H1 (cell line): ENCODE results near the gene SLC15A1. TPM values are rescaled to one million over a fixed set of nuclear protein-coding genes. Genes with fewer than 3 reads are reported as not detected.

ENCODE experiments used
- ASH2L ChIP-seq: fragments of 200-600, 300-600 bp; sonication (generic); IDR thresholded peaks from one replicate; pipeline ENCODE4 v1.7.1; 2017; ENCODE audit warnings: low read length
- EGR1 ChIP-seq: IDR thresholded peaks from 2 replicates; pipeline ENCODE4 v1.6.1; 2011; ENCODE audit warnings: low read depth, low read length, borderline replicate concordance
- EZH2 ChIP-seq: fragments of 200-600 bp; sonication (generic); IDR thresholded peaks from 2 replicates; pipeline ENCODE4 v1.7.1; 2012; ENCODE audit warnings: low read depth, mild to moderate bottlenecking, moderate library complexity, low read length, inconsistent platforms; ENCODE audit not compliant: severe bottlenecking
- POU5F1 ChIP-seq: IDR thresholded peaks from 2 replicates; pipeline ENCODE4 v1.6.1; 2011; ENCODE audit warnings: low read depth, mild to moderate bottlenecking, low read length, moderate library complexity
- TCF12 ChIP-seq: IDR thresholded peaks from 2 replicates; pipeline ENCODE4 v1.6.1; 2011; ENCODE audit warnings: low read depth, mild to moderate bottlenecking, low read length
- polyA plus RNA-seq, 7 experiments: library from polyadenylated mRNA; depleted of rRNA in 3 of 7; stranded (reverse) in 5 of 7; unstranded in 2 of 7; fragments of >200 nt in 5 of 7; fragments of 200-250 nt in 2 of 7; gene quantifications; 1 replicate in 5 of 7; 2 replicates in 1 of 7; 4 replicates in 1 of 7; pipeline versions ENCODE4 v1.2.1 to v1.2.3, GENCODE V29; 2011 to 2013; ENCODE audit warnings: missing spikeins in 2 of 7, mixed read lengths in 2 of 7
- total RNA-seq: library from RNA; stranded (reverse); fragmentation: NEBNext Ultra II Directional; extraction: Animal tissue kit (Norgen Biotek cat#: 25700); gene quantifications from 2 replicates; pipeline ENCODE4 v1.2.1, GENCODE V29; 2021

SLC15A1 gene
- total and polyA plus RNA-seq, 2 of the 8 experiments (the other 6 are each of a cell fraction or from before 2014, with no cell fraction given) = 1.3 to 2.4 TPM

DNA sequence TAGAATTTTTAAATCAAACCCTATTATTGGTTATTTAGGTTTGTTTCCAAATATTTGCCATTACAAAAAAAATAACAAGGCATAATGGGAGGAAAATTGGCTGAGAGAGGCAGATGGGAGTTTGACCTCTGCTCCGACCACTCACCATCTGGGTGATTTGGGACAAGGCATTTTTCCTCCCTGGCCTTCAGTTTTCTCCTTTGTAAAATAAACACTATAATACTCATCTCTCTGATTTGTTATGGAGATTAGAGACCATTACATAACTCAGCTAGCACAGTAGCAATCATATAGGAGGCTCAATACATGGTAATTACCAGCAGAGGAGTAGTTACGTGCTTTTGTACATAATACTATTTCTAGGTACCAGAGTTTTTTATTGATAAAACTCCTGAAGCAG lies 105.4 kb downstream of the SLC15A1 start (continued):
- TF ChIP-seq ASH2L = no peak
- no peak for TF ChIP-seq TCF12
- TF ChIP-seq POU5F1 = no peak
- TF ChIP-seq EZH2 = no peak
- no peak for TF ChIP-seq EGR1
